ENCODE results near the gene EXOSC7. TPM values are rescaled to one million over a fixed set of nuclear protein-coding genes. Genes with fewer than 3 reads are reported as not detected.

EXOSC7 gene
- total and polyA plus RNA-seq, 4 donors = 15.5 to 27.2 (median 21.7) TPM

DNA sequence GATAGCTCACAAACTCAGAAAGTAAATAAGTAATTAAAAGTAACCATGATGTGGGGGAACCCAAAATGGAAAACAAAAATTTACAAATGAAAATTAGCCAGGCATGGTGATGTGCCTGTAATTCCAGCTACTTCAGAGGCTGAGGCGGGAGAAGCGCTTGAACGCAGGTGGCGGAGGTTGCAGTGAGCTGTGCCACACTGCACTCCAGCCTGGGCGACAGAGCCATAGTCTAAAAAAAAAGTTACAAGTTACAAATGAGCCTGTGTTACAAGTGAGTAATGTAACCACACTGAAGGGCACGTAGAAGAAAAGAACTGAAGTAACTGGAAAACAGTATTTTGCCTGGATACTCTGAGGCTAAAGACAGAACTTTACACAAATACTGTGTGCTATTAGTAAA is 11.3 kb downstream of the EXOSC7 start:
- Histone ChIP-seq H3K27me3 (ENCODE audit: control insufficient read depth in 4 of 4, insufficient read depth in 4 of 4, low read length in 3 of 4) (no peaks in the 10 kb centered on the region), H3K9me3 (ENCODE audit: control insufficient read depth in 4 of 4, low read length in 3 of 4) (no peaks in the 10 kb centered on the region), H3K4me3 (ENCODE audit: low read depth in 1 of 3, low read length in 3 of 3) (no peak overlapping the region), H3K36me3 (ENCODE audit: control insufficient read depth in 4 of 4, insufficient read depth in 3 of 4, low read depth in 1 of 4, low read length in 3 of 4) (peaks cover 2 to 23% (median 12%) of the 10 kb centered on the region in 4 donors), H3K27ac (ENCODE audit: low read depth in 1 of 2, low read length in 2 of 2) (no peak overlapping the region), H3K4me1 (ENCODE audit: control insufficient read depth in 4 of 4, insufficient read depth in 4 of 4, low read length in 3 of 4) (peaks cover 3 to 8% (median 6%) of the 10 kb centered on the region in 4 donors), H3K9ac (ENCODE audit: low read depth in 1 of 2, low read length in 2 of 2) (no peak overlapping the region)
- TF ChIP-seq HNF4A (conservative IDR thresholded peaks at IDR 0.05) (no peak), JUND (IDR thresholded peaks at IDR 0.05) (no peak)
- TF ChIP-seq, protein P1, sequence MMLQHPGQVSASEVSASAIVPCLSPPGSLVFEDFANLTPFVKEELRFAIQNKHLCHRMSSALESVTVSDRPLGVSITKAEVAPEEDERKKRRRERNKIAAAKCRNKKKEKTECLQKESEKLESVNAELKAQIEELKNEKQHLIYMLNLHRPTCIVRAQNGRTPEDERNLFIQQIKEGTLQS (IDR thresholded peaks at IDR 0.05) = no peak
- 91% methylated on average over 6 of the region's 6 CpGs for WGBS
- no peak for DNase-seq (ENCODE audit: low spot score)

DNA sequence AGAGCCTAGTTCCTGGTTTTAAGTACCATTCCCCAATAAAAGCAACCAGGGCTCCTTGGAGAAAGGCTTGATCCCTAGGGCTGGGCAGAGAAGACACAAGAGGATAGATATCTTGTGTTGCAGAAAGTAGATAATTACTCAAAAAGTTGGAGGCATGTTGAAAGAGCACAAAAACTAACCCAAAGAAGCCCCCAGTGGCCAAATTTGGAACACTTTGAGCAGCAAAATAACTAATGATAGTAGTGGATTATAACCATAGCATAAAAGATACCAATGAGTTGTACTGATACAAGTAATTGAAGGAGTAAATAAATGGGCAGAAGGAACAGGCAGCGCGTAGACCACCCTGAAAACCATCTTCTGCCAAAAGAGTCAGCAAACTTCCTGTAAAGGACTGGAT is 12.0 kb downstream of the EXOSC7 start:
- WGBS = 92% methylated on average over 2 of the region's 2 CpGs
- DNase-seq (ENCODE audit: low spot score) = no peak
- Histone ChIP-seq H3K9me3 (ENCODE audit: control insufficient read depth in 4 of 4, low read length in 3 of 4) (no peaks in the 10 kb centered on the region), H3K27me3 (ENCODE audit: control insufficient read depth in 4 of 4, insufficient read depth in 4 of 4, low read length in 3 of 4) (no peaks in the 10 kb centered on the region), H3K9ac (ENCODE audit: low read depth in 1 of 2, low read length in 2 of 2) (no peak overlapping the region), H3K4me3 (ENCODE audit: low read depth in 1 of 3, low read length in 3 of 3) (no peak overlapping the region), H3K27ac (ENCODE audit: low read depth in 1 of 2, low read length in 2 of 2) (no peak overlapping the region), H3K4me1 (ENCODE audit: control insufficient read depth in 4 of 4, insufficient read depth in 4 of 4, low read length in 3 of 4) (peaks cover 0 to 2% (median 1%) of the 10 kb centered on the region in 4 donors), H3K36me3 (ENCODE audit: control insufficient read depth in 4 of 4, insufficient read depth in 3 of 4, low read depth in 1 of 4, low read length in 3 of 4) (peaks cover 3 to 26% (median 12%) of the 10 kb centered on the region in 4 donors)
- TF ChIP-seq JUND (IDR thresholded peaks at IDR 0.05) = no peak
- TF ChIP-seq RAD21 (IDR thresholded peaks at IDR 0.05) = peak; percentile 26 to 41
- TF ChIP-seq, protein P2, sequence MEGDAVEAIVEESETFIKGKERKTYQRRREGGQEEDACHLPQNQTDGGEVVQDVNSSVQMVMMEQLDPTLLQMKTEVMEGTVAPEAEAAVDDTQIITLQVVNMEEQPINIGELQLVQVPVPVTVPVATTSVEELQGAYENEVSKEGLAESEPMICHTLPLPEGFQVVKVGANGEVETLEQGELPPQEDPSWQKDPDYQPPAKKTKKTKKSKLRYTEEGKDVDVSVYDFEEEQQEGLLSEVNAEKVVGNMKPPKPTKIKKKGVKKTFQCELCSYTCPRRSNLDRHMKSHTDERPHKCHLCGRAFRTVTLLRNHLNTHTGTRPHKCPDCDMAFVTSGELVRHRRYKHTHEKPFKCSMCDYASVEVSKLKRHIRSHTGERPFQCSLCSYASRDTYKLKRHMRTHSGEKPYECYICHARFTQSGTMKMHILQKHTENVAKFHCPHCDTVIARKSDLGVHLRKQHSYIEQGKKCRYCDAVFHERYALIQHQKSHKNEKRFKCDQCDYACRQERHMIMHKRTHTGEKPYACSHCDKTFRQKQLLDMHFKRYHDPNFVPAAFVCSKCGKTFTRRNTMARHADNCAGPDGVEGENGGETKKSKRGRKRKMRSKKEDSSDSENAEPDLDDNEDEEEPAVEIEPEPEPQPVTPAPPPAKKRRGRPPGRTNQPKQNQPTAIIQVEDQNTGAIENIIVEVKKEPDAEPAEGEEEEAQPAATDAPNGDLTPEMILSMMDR (IDR thresholded peaks at IDR 0.05; ENCODE audit: low read depth, low read length, missing input control) = peak; percentile 38
- TF ChIP-seq TAF1 (conservative IDR thresholded peaks at IDR 0.05) = no peak
- TF ChIP-seq HNF4A (conservative IDR thresholded peaks at IDR 0.05) = no peak
- no peak for TF ChIP-seq FOXA1 (IDR thresholded peaks at IDR 0.05)
- no peak for TF ChIP-seq EGR1 (IDR thresholded peaks at IDR 0.05; ENCODE audit: low read depth in 2 of 2)
- TF ChIP-seq SP1 (IDR thresholded peaks at IDR 0.05) = no peak
- TF ChIP-seq, protein P1 (IDR thresholded peaks at IDR 0.05) = no peak
- TF ChIP-seq RXRA (IDR thresholded peaks at IDR 0.05) = no peak
- TF ChIP-seq HNF4G (IDR thresholded peaks at IDR 0.05) = no peak
- TF ChIP-seq FOXA2 (IDR thresholded peaks at IDR 0.05) = no peak
- TF ChIP-seq, protein P3, sequence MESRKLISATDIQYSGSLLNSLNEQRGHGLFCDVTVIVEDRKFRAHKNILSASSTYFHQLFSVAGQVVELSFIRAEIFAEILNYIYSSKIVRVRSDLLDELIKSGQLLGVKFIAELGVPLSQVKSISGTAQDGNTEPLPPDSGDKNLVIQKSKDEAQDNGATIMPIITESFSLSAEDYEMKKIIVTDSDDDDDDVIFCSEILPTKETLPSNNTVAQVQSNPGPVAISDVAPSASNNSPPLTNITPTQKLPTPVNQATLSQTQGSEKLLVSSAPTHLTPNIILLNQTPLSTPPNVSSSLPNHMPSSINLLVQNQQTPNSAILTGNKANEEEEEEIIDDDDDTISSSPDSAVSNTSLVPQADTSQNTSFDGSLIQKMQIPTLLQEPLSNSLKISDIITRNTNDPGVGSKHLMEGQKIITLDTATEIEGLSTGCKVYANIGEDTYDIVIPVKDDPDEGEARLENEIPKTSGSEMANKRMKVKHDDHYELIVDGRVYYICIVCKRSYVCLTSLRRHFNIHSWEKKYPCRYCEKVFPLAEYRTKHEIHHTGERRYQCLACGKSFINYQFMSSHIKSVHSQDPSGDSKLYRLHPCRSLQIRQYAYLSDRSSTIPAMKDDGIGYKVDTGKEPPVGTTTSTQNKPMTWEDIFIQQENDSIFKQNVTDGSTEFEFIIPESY (IDR thresholded peaks at IDR 0.05) = no peak

DNA sequence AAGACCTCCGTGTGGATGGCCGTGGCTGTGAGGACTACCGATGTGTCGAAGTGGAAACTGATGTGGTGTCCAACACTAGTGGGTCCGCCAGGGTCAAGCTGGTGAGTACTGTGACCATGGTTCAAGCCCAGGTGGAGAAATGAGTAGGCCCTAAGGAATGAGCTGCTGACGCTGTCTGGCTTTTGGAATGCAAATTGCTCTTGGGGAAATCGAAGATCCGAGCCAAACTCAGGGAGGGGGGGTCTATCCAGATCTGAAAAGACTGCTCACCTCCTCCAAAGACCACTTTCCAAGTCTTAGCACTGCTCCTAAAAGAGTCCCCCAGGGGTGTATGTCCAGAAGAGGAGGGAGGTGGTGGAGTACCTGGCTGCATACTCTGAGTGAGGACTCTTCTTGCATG is 13.1 kb downstream of the EXOSC7 start:
- no peak for DNase-seq (ENCODE audit: low spot score)
- Histone ChIP-seq H3K27me3 (ENCODE audit: control insufficient read depth in 4 of 4, insufficient read depth in 4 of 4, low read length in 3 of 4) (no peaks in the 10 kb centered on the region), H3K9ac (ENCODE audit: low read depth in 1 of 2, low read length in 2 of 2) (no peak overlapping the region), H3K27ac (ENCODE audit: low read depth in 1 of 2, low read length in 2 of 2) (no peak overlapping the region), H3K4me1 (ENCODE audit: control insufficient read depth in 4 of 4, insufficient read depth in 4 of 4, low read length in 3 of 4) (no peaks in the 10 kb centered on the region), H3K4me3 (ENCODE audit: low read depth in 1 of 3, low read length in 3 of 3) (no peak overlapping the region), H3K36me3 (ENCODE audit: control insufficient read depth in 4 of 4, insufficient read depth in 3 of 4, low read depth in 1 of 4, low read length in 3 of 4) (peaks cover 3 to 30% (median 12%) of the 10 kb centered on the region in 4 donors), H3K9me3 (ENCODE audit: control insufficient read depth in 4 of 4, low read length in 3 of 4) (no peaks in the 10 kb centered on the region)
- 97% methylated on average over 8 of the region's 8 CpGs for WGBS
- TF ChIP-seq, protein P3 (IDR thresholded peaks at IDR 0.05) = no peak
- TF ChIP-seq NR2F2 (IDR thresholded peaks at IDR 0.05) = no peak
- TF ChIP-seq FOXA1 (IDR thresholded peaks at IDR 0.05) = no peak
- no peak for TF ChIP-seq YY1 (IDR thresholded peaks at IDR 0.05)
- TF ChIP-seq RAD21 (IDR thresholded peaks at IDR 0.05) = no peak
- no peak for TF ChIP-seq RXRA (IDR thresholded peaks at IDR 0.05)
- TF ChIP-seq FOXA2 (IDR thresholded peaks at IDR 0.05) = no peak
- TF ChIP-seq, protein P2 (IDR thresholded peaks at IDR 0.05; ENCODE audit: low read depth, low read length, missing input control) = no peak
- TF ChIP-seq GABPA (IDR thresholded peaks at IDR 0.05 in 1 of 2, conservative IDR thresholded peaks at IDR 0.05 in 1 of 2) = no peak
- no peak for TF ChIP-seq TAF1 (conservative IDR thresholded peaks at IDR 0.05)
- TF ChIP-seq EGR1 (IDR thresholded peaks at IDR 0.05; ENCODE audit: low read depth in 2 of 2) = no peak
- TF ChIP-seq SP1 (IDR thresholded peaks at IDR 0.05) = no peak
- TF ChIP-seq, protein P4, sequence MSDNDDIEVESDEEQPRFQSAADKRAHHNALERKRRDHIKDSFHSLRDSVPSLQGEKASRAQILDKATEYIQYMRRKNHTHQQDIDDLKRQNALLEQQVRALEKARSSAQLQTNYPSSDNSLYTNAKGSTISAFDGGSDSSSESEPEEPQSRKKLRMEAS (IDR thresholded peaks at IDR 0.05) = no peak
- TF ChIP-seq HNF4G (IDR thresholded peaks at IDR 0.05) = no peak
- no peak for TF ChIP-seq JUND (IDR thresholded peaks at IDR 0.05)

All from liver (tissue), 9 donors.